GM23338 (cell line): ENCODE measurements around the gene HOXB6.
A peak's percentile ranks its signal among the peaks of the same experiment; 100 is the strongest.

Experiments
- EZH2 ChIP-seq: fragments of 200-600 bp; sonication (generic); IDR thresholded peaks from one replicate; pipeline ENCODE4 v1.8.0; 2017; ENCODE audit warnings: antibody characterized with exemption, mild to moderate bottlenecking, low read depth; ENCODE audit not compliant: unreplicated experiment
- EZH2phosphoT487 ChIP-seq: fragments of 200-600 bp; sonication (generic); IDR thresholded peaks from one replicate; pipeline ENCODE4 v1.8.1; 2018; ENCODE audit warnings: antibody characterized with exemption; ENCODE audit not compliant: unreplicated experiment
- TF ChIP-seq, protein P1 (sequence below), 2 experiments: fragments of 200-600 bp in 1 of 2; sonication (generic) in 1 of 2; conservative IDR thresholded peaks; 2 replicates each; pipeline versions ENCODE4 v1.5.1 to v1.6.1; 2016 to 2017; ENCODE audit warnings: antibody characterized with exemption in 2 of 2, low read depth in 2 of 2, mild to moderate bottlenecking in 2 of 2, moderate library complexity in 1 of 2

DNA sequence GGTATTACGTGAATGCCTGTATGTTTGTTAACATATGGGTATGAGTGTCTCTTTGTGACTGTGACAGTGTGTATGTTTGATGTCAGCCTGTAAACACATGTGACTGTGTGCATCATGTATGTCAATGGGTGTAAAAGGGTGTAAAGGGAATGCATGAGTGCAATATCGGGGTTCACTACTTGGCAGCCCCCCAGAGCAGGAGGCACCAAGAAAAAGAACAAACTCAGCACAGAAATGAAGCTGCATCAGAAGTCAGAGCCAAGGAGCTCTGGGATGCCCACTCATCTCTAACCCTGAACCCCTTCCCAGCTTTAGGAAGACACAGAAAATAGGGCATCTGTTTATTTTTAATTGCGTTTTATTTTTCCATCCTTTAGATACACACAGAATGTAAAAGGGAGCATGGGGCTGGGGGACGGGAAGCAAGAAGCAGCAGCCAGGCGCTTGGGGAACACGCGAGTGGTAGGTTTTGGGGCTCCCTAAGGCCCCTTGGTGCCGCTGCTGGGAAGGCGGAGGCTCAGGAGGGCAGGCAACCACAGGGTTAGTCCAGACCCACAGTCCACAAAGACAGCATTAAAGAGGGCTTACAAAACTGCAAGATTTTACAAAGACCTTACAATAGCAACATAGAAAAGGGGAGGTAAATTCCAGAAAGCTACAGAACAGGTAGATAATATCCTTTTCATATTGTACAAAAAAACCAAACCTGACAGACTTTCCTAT lies 2.3 kb upstream of the HOXB6 start:
- TF ChIP-seq, protein P1, sequence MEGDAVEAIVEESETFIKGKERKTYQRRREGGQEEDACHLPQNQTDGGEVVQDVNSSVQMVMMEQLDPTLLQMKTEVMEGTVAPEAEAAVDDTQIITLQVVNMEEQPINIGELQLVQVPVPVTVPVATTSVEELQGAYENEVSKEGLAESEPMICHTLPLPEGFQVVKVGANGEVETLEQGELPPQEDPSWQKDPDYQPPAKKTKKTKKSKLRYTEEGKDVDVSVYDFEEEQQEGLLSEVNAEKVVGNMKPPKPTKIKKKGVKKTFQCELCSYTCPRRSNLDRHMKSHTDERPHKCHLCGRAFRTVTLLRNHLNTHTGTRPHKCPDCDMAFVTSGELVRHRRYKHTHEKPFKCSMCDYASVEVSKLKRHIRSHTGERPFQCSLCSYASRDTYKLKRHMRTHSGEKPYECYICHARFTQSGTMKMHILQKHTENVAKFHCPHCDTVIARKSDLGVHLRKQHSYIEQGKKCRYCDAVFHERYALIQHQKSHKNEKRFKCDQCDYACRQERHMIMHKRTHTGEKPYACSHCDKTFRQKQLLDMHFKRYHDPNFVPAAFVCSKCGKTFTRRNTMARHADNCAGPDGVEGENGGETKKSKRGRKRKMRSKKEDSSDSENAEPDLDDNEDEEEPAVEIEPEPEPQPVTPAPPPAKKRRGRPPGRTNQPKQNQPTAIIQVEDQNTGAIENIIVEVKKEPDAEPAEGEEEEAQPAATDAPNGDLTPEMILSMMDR (conservative IDR thresholded peaks at IDR 0.05; ENCODE audit: low read depth in 2 of 2): no peak
- no peak for TF ChIP-seq EZH2phosphoT487
- peak; percentile 62 for TF ChIP-seq EZH2
